Endothelial cell of umbilical vein (primary cell): ENCODE data around the gene PHF12. TPM values are rescaled to one million over a fixed set of nuclear protein-coding genes. Genes with fewer than 3 reads are reported as not detected.

Source experiments
- BruUV-seq: library from RNA; stranded (reverse); fragments of 400-500 nt; replicated peaks from 2 replicates; lab custom pipeline; 2021; lab: Mats Ljungman, UMichigan
- CTCF ChIA-PET: fragments of 300-600, 350-600 bp; sonication (Branson Sonifier 250); formaldehyde crosslinking; loops from one replicate; lab custom pipeline; 2021; ENCODE audit warnings: antibody characterized with exemption, inconsistent platforms; lab: Charles Lee
- POLR2A ChIA-PET: fragments of 300-600, 350-600 bp; sonication (Branson Sonifier 250); formaldehyde crosslinking; loops from one replicate; lab custom pipeline; 2021; ENCODE audit warnings: antibody characterized with exemption, inconsistent platforms; lab: Charles Lee
- DNase-seq: peaks from one replicate; pipeline ENCODE4 v3.0.0-alpha.2; 2011; ENCODE audit warnings: low read depth, low spot score
- FAIRE-seq: peaks from 2 replicates; lab custom pipeline; 2011; peaks lifted over from hg19 to GRCh38; lab: Jason Lieb, UNC
- H2AFZ ChIP-seq: 2 replicates; pipeline ENCODE4 v1.6.0; 2012; ENCODE audit warnings: low read depth, low read length, control low read depth, inconsistent platforms
- H3K27ac ChIP-seq: 2 replicates; pipeline ENCODE4 v1.5.1; 2011; ENCODE audit warnings: low read depth, mild to moderate bottlenecking, control low read depth, low read length, moderate library complexity; ENCODE audit not compliant: insufficient read depth
- H3K27me3 ChIP-seq, 2 experiments: 2 replicates each; pipeline versions ENCODE4 v1.6.0 to v1.6.1; 2011; ENCODE audit warnings: low read length in 2 of 2, mixed read lengths in 1 of 2; ENCODE audit not compliant: control insufficient read depth in 2 of 2, insufficient read depth in 2 of 2
- H3K36me3 ChIP-seq, 2 experiments: 2 replicates in 1 of 2; 3 replicates in 1 of 2; pipeline ENCODE4 v1.5.1; 2011; ENCODE audit warnings: low read length in 2 of 2, mild to moderate bottlenecking in 1 of 2, moderate library complexity in 1 of 2; ENCODE audit not compliant: control insufficient read depth in 2 of 2, insufficient read depth in 2 of 2; ENCODE audit errors: extremely low read depth in 1 of 2
- H3K4me1 ChIP-seq: 3 replicates; pipeline ENCODE4 v1.5.1; 2011; ENCODE audit warnings: mild to moderate bottlenecking, low read length; ENCODE audit not compliant: control insufficient read depth, insufficient read depth; ENCODE audit errors: extremely low read depth
- H3K4me2 ChIP-seq: 2 replicates; pipeline ENCODE4 v1.6.1; 2011; ENCODE audit warnings: low read length, control low read depth, mixed read lengths; ENCODE audit not compliant: insufficient read depth
- H3K4me3 ChIP-seq, 3 experiments: fragments of 200-600 bp in 1 of 3; sonication (generic), shearing (Covaris generic) in 1 of 3; replicated peaks in 1 of 3; 2 replicates each; pipeline ENCODE4 v1.5.1; 2011 to 2016; ENCODE audit warnings: control low read depth in 3 of 3, low read length in 3 of 3, mild to moderate bottlenecking in 2 of 3, inconsistent platforms in 1 of 3, low read depth in 1 of 3, moderate library complexity in 1 of 3; ENCODE audit not compliant: insufficient read depth in 1 of 3
- H3K79me2 ChIP-seq: 2 replicates; pipeline ENCODE4 v1.6.0; 2012; ENCODE audit warnings: low read length, inconsistent platforms; ENCODE audit not compliant: control insufficient read depth, insufficient read depth
- H3K9ac ChIP-seq: replicated peaks from 2 replicates; pipeline ENCODE3; 2011; ENCODE audit warnings: low read length, control low read depth; ENCODE audit not compliant: insufficient read depth; ENCODE audit errors: extremely low read depth
- H3K9me1 ChIP-seq: replicated peaks from 3 replicates; pipeline ENCODE4 v1.6.0; 2011; ENCODE audit warnings: mild to moderate bottlenecking, low read length; ENCODE audit not compliant: control insufficient read depth, insufficient read depth; ENCODE audit errors: extremely low read depth
- H3K9me3 ChIP-seq: replicated peaks from 2 replicates; pipeline ENCODE4 v1.5.1; 2012; ENCODE audit warnings: low read length, inconsistent platforms; ENCODE audit not compliant: control insufficient read depth, insufficient read depth
- H4K20me1 ChIP-seq: replicated peaks from 2 replicates; pipeline ENCODE3; 2011; ENCODE audit warnings: mild to moderate bottlenecking, low read length; ENCODE audit not compliant: control insufficient read depth, insufficient read depth; ENCODE audit errors: extremely low read depth
- EZH2 ChIP-seq: IDR thresholded peaks from 2 replicates; pipeline ENCODE4 v1.6.1; 2012; ENCODE audit warnings: borderline replicate concordance, low read depth, mild to moderate bottlenecking, moderate library complexity, low read length, inconsistent platforms; ENCODE audit not compliant: severe bottlenecking
- FOS ChIP-seq: IDR thresholded peaks from 2 replicates; pipeline ENCODE4 v1.6.1; 2011; ENCODE audit warnings: mild to moderate bottlenecking, low read length, moderate library complexity, borderline replicate concordance; ENCODE audit not compliant: insufficient read depth
- GATA2 ChIP-seq: IDR thresholded peaks from 2 replicates; pipeline ENCODE4 v1.7.0; 2011; ENCODE audit warnings: low read depth, mild to moderate bottlenecking, moderate library complexity, mixed read lengths, low read length; ENCODE audit not compliant: insufficient read length, insufficient read depth
- JUN ChIP-seq: IDR thresholded peaks from 2 replicates; pipeline ENCODE4 v1.6.1; 2011; ENCODE audit warnings: borderline replicate concordance, low read depth; ENCODE audit not compliant: insufficient read length, insufficient read depth
- MAX ChIP-seq: IDR thresholded peaks from 2 replicates; pipeline ENCODE4 v1.6.1; 2011; ENCODE audit not compliant: insufficient read depth, insufficient read length
- MYC ChIP-seq: IDR thresholded peaks from one replicate; pipeline ENCODE4 v1.6.1; 2011; ENCODE audit warnings: mild to moderate bottlenecking, low read depth, low read length
- dilution Hi-C: fragments of 300-500 bp; cut with MboI; formaldehyde crosslinking; loops from one replicate; pipeline ENCODE4 v1.15.0; 2019; ENCODE audit warnings: low sequenced_read_pairs; ENCODE audit not compliant: extremely low pct_ligation_motif_present
- intact Hi-C: fragments of 100-400 bp; cut with micrococcal nuclease; formaldehyde crosslinking; loops from one replicate; pipeline ENCODE4 v1.10.0; 2022
- polyA plus RNA-seq, 4 experiments: library from polyadenylated mRNA; depleted of rRNA in 3 of 4; stranded (reverse) in 3 of 4; unstranded in 1 of 4; fragments of >200 nt; gene quantifications; 2 replicates each; pipeline versions ENCODE4 v1.2.1 to v1.2.3, GENCODE V29; 2011 to 2012; ENCODE audit warnings: missing spikeins in 1 of 4
- total RNA-seq: library from RNA; stranded (reverse); gene quantifications from 2 replicates; pipeline ENCODE4 v1.2.3, GENCODE V29; 2021

Gene PHF12
- total and polyA plus RNA-seq, 2 donors (not counting 3 experiments of a cell fraction or from before 2014, with no cell fraction given), result 26.6 to 44.2 TPM

GRCh38 chr17:28975646-28976045 lies 24.3 kb upstream of the PHF12 start:
- intact Hi-C loops (no loop called here), dilution Hi-C loops (no loop called here)
- Histone ChIP-seq H3K9me1 (no peaks in the 10 kb centered on the region), H3K9me3 (no peaks in the 10 kb centered on the region), H3K79me2 (no peaks in the 10 kb centered on the region), H3K4me1 (no peaks in the 10 kb centered on the region), H3K4me2 (no peak overlapping the region), H3K4me3 (no peak overlapping the region), H4K20me1 (no peaks in the 10 kb centered on the region), H3K27ac (no peak overlapping the region), H2AFZ (no peak overlapping the region), H3K9ac (no peak overlapping the region), H3K36me3 (no peaks in the 10 kb centered on the region), H3K27me3 (no peaks in the 10 kb centered on the region)
- BruUV-seq, result no TSS peak
- no peak for FAIRE-seq
- no peak for DNase-seq
- no peak for TF ChIP-seq MAX
- TF ChIP-seq GATA2, result no peak
- TF ChIP-seq FOS, result no peak
- POLR2A ChIA-PET, result no interaction called here
- CTCF ChIA-PET, result no interaction called here

- Histone ChIP-seq H3K27me3 (no peaks in the 10 kb centered on the region), H3K9me3 (no peaks in the 10 kb centered on the region), H3K4me3 (no peak overlapping the region), H3K4me1 (no peaks in the 10 kb centered on the region), H3K79me2 (no peaks in the 10 kb centered on the region), H3K9ac (no peak overlapping the region), H3K4me2 (no peak overlapping the region), H3K36me3 (no peaks in the 10 kb centered on the region), H4K20me1 (no peaks in the 10 kb centered on the region), H3K27ac (no peak overlapping the region), H2AFZ (no peak overlapping the region), H3K9me1 (no peaks in the 10 kb centered on the region)
- FAIRE-seq, result no peak
- intact Hi-C loops (no loop called here), dilution Hi-C loops (no loop called here)
- TF ChIP-seq JUN (no peak), MYC (no peak), MAX (no peak), EZH2 (no peak), GATA2 (no peak)
- POLR2A ChIA-PET, result no interaction called here
- CTCF ChIA-PET, result interaction anchor here (3.0 kb wide), 1 partner anchor 137 kb away, joined by 9 read pairs; no protein-coding TSS in a partner anchor
- DNase-seq, result no peak
- no TSS peak for BruUV-seq
Measured at GRCh38 chr17:28975031-28975430, 23.7 kb upstream of the PHF12 start.
